SH-SY5Y (cell line): Measurements from ENCODE around the gene TGFBR3.

Source experiments
- GATA2 ChIP-seq: IDR thresholded peaks from 2 replicates; pipeline ENCODE4 v1.6.1; 2011; ENCODE audit warnings: mild to moderate bottlenecking, low read depth, low read length
- GATA3 ChIP-seq: IDR thresholded peaks from 2 replicates; pipeline ENCODE4 v1.6.1; 2011; ENCODE audit warnings: low read depth, mild to moderate bottlenecking, low read length, moderate library complexity

GRCh38 chr1:91851130-91852010 lies 34.6 kb downstream of the TGFBR3 start:
- TF ChIP-seq GATA2 (no peak), GATA3 (no peak)
